Germinal center (tissue), 1 donor: Measurements from ENCODE around the gene PAQR5.
"Not testable (repeated sequence)": the region's sequence is repeated elsewhere in the genome, so short reads cannot be mapped to it uniquely, and the experiment has no call there.

Experiments
- DNase-seq: peaks from one replicate; pipeline ENCODE4 v3.0.0; 2012; ENCODE audit warnings: mixed read lengths, low spot score

PAQR5 gene

DNA sequence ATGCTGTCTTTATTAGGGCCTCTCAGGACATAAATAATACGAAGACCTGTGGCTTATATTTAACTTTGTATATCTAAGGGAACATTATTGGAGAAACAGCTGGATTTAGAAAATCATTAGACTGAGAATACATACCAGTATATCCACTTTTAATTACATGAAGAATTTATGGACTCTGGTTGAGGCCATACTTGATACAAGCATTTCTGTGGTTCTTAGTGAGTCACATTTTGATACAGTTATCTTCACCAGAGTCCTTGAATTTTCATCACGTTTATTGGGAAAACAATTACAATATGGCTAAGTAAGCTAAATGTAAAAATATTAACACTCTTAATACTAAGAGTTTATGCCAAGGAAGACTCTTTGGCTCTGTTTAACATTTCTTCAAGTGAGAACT, 125.3 kb downstream of the PAQR5 start:
- DNase-seq: no peak

DNA sequence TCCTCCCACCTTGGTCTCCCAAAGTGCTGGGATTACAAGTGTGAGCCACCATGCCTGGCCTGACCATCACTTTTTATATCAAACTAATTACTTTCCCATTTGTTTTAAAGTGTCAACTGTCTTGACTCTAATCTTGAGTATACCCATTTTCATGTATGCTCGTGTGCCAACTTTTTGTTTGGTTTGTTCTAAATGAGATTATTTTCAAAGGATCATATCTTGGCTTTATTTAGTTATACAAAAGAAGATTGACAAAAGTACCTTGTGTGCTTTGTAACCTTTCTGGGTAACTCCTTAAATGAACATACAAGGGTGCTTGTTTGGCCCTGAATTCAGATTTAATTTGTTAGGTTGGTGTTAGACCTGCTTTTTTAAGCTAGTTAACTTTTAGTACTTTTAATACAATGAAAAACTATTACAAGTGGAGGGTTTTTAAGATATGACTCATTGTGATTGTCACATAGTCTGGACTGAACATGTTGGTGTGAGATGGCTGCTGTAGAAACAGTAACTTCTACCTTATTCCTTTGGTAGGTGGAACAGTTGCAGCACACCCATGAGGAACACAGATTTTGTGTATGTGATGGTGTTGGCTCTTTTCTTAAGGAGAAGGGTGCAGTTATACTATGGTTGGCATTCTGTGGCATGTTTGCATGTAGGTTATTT, 126.2 kb downstream of the PAQR5 start:
- DNase-seq: no peak

DNA sequence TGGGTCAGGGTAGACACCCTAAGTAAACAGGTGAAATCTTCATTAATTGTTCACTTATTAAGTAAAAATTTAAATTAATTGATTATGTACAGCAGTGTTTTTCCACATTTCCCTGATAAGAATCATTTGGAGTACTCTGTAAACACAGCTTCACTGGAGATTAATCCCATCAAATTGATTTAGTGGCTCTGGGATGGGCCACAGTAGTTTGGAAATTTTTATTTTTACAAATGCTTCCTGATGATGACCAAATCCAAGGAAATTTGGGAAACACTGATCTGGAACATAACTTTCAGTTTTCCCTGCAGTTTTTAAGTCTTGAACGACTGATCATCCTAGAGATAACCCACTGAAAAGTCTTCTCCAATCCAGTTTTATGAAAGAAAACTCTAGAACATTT, 135.1 kb downstream of the PAQR5 start:
- no peak for DNase-seq

DNA sequence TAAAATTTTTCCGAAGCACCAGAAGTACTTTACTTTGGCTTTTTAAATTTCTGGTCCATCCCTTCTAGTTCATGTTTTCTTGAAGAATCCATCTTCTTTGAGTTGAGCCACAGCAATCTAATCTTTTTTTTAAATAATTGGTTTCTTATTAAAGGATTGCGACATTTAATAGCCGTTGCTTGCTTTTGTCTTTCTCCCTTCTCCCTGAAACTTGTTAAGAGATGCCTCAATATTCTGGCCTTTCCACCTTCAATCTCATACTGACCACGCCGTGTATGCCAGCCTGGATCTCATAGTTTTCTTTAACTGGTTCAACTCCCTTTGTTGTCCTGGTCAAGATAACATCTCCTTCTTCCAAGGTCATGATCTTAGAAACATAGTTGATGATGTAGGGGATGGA, 135.5 kb downstream of the PAQR5 start:
- DNase-seq: no peak

DNA sequence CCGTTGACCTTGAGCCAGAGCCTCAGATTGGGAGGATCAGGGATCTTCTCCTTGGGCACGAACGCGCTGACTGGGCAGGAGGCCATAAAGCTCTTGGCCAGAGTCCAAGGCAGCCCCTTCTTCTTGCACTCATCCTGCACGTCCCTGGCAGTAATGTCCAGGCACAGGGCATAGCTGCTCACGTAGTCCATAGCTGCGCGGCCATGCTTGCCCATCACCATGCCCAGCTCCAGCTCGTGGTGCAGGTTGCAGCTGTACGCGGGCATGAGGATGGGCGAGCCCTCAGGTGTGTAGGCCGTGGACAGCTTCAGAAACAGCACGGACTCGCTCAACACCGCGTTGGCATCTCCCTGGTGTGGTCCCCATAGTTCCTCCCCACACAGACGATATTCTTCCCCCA, 136.0 kb downstream of the PAQR5 start:
- no peak for DNase-seq

DNA sequence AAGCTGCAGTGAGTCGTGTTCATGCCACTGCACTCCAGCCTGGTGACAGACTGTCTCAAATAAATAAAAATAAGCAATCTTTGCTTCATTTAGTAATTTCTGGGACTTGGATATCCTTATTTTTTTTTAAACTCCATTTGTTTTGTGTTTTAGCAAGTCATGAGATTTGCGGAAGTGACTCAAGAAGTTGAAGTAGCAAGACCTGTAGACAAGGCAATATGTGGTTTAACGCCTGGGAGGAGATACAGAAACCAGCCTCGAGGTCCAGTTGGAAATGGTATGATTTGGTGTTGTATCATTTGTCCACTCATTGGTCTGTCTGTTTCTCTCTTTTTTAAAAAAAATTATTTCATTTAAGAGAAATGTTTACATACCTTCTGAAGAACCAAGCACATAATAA, 137.3 kb downstream of the PAQR5 start:
- DNase-seq: no peak

DNA sequence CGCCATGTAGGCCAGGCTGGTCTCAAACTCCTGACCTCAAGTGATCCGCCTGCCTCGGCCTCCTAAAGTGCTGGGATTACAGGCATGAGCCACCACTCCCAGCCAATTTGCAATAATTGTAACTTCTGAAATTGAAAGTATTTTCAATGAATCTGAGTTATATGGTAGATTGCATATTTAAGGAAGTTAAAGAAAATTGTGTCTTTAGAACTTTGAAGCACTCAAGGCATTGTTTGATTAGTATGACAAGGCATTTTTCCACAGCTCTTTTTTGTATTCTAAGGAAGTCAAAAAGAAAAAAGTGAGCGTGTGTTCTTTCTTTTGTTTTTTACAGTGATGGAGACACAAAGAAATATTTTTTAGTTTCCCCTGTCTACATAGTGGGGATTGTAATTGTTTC, 138.2 kb downstream of the PAQR5 start:
- no peak for DNase-seq

DNA sequence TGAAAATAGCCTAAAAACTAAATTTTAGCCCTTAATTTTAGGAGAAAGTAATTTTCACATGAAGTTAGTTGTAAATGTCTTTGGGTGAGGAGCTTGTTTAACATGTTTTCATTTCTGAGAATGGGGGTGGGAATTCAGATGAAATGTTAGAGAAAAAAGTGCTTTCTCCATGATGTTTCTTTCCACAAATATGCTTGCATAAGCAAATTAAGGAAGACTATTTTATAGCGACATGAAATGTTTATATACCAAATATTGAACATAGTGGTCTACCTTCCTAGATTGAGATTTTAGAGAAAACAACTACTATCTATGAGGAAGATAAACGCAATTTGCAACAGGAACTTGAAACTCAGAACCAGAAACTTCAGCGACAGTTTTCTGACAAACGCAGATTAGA, 140.9 kb downstream of the PAQR5 start:
- DNase-seq: no peak

DNA sequence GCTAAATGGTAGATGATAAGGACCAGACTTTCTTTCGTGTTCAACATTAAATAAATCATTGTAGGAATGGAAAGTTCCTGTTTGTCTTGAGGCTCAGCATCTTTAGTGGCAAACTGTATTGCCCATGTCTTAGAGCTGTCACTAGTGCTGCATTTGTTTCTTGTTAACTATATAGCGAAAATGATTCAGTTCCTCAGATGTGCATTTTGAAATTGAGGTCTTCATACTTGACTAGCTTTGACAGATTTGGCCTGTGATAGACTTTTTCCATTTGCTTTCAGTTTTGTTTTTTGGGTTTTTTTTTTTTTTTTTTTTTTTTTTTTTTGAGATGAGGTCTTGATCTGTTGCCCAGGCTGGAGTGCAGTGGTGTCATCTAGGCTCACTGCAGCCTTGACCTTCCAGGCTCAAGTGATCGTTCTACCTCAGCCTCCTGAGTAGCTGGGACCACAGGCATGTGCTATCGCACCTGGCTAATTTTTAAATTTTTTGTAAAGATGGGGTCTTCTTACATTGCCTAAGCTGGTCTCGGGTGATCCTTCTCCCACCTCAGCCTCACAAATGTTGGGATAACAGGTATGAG, 144.4 kb downstream of the PAQR5 start:
- DNase-seq: no peak

DNA sequence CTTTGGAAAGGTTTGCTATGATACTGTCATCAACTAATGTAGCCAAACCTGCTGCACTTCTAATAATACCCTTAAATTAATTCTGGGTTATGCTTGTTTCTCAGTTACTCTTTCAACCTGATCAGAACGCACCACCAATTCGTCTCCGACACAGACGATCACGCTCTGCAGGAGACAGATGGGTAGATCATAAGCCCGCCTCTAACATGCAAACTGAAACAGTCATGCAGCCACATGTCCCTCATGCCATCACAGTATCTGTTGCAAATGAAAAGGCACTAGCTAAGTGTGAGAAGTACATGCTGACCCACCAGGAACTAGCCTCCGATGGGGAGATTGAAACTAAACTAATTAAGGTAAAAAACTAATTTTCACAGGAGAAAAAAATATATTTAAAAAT, 146.0 kb downstream of the PAQR5 start:
- DNase-seq: no peak

DNA sequence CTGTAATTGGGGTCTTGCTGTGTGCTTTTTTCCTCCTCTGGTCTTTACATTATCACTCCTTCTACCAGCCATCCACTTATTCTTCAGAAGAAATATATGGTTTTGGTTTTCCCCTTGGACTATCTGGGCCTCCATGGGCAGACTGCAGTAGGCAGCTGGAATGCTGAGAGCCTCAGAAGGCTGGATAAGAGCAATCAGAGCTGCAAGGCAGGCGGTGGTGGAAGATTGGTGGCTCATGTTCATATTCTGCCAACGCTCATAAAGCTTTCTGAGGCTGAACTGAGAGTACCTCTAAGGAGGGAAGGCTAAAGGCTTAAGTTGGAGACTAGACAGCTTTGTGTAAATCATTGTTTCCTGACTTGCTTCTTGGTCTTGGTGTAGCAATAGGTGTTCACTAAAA, 148.2 kb downstream of the PAQR5 start:
- no peak for DNase-seq

DNA sequence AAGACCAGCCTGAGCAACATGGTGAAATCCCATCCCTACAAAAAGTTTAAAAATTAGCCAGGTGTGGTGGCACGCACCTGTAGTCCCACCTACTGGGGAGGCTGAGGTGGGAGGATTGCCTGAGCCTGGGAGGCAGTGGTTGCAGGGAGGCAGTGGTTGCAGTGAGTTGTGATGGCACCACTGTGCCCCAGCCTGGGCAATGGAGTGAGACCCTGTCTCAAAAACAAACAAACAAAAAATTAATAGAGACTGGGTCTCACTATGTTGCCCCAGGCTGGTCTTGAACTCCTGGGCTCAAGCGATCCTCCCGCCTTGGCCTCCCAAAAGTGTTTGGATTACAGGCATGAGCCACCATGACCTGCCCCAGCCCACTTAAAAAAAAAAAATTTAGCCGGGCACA, 151.5 kb downstream of the PAQR5 start:
- not testable (repeated sequence) for DNase-seq

DNA sequence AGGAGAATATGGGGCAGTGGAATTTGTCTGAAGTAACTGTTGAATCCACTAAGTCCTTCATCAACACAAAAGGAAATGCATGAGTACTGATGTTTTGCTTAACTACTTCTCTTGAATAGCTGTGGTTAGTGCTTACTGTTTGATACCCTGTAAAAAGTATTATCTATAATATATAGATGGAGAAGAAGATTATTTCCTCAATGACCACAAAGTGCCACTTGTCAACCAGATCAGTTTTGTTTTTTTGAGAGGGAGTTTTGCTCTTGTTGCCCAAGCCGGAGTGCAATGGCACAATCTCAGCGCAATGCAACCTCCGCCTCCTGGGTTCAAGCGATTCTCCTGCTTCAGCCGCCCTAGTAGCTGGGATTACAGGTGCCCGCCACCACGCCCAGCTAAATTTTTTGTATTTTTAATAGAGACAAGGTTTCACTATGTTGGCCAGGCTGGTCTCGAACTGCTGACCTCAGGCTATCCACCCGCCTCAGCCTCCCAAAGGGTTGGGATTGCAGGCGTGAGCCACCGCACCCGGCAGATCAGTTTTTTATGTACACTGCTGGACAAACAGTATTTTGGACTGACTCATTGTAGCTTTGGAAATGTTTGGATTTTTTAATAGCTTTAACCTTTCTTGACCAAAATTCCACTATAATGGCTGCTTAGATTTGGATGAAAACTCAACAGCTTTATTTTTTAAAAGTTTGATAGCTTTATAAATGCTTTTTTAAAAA, 152.4 kb downstream of the PAQR5 start:
- no peak for DNase-seq

DNA sequence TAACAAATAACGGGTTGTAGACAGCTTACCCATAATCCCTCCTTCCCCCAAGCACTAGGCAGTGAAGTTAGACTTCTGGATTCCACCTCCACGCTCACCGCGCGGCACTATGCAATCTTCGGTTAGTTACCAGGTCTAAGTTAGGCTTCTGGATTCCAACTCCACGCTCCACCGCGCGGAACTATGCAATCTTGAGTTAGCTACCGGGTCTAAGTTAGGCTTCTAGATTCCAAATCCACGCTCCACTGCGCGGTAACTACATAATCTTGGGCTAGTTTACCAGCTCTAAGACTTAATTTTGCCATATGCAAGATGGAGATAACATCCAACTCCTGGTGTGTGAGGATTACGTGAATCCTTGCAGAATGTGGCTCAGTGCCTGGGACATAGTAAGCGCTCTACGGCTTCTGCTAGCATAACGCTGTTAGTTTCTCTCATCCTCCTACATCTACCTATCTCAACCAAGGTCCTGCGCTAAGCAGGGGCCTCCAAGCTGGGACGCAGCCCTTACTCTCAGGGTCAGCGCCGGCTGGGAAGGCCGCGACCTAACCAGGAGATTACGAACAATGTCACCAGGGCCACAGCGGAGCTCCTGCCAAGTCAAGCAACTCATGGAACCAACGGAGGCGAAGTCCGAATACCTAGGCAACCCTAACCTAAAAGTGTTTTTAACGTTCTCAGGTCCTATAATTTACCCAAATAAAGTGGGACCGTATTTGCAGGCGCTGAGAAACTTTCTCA, 153.4 kb downstream of the PAQR5 start:
- DNase-seq: peak; percentile 37

DNA sequence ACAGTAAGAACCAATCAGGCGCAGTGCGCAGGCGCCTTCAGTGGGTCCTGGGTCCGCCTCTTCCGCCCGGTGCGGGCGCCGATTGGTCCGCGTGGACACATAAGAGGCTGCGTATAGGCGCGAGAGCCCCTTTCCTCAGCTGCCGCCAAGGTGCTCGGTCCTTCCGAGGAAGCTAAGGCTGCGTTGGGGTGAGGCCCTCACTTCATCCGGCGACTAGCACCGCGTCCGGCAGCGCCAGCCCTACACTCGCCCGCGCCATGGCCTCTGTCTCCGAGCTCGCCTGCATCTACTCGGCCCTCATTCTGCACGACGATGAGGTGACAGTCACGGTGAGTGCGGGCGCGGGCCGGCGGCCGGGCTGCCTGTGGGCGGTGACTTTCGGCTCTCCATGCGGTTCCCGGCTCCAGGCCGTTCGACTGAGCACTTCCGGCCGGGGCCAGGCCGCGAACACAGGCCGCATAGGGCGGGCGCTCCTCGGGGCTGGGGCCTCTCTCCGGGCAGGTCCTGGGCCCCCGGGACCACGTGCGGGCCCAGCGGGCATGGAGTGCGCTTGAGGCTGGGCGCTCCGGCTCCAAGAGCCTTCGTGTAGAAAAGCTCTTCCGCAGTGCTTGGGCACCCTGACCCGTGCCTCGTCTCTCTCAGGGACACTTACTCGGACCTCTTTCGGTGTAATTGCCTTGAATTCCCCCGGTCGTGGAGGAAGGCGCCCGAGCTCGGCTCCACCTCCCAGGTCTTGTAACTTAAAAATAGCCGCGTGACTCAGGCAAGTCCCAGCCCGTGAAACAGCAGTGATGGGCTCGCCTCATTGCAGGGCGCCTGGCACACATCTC, 154.2 kb downstream of the PAQR5 start, which contains the start of gene RPLP1:
Gene RPLP1, plus strand, starts transcription at position 127 of the 830 bp plus-strand sequence. Its CDS starts 131 bp downstream, at position 258.
- DNase-seq: peak; percentile 96

DNA sequence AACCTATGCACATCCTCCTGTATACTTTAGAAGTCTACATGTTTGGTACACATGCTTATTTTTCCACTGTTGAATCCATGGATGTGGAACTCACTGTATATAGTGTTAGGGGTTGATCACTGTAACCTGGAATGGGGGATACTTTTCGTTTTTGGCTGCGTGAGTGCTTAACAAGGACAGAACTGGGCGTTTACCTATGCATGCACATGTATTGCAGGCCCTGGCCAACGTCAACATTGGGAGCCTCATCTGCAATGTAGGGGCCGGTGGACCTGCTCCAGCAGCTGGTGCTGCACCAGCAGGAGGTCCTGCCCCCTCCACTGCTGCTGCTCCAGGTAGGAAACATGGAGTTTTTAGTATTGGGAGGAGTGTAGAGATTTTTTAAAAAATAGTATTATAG, 156.2 kb downstream of the PAQR5 start:
- DNase-seq: no peak

DNA sequence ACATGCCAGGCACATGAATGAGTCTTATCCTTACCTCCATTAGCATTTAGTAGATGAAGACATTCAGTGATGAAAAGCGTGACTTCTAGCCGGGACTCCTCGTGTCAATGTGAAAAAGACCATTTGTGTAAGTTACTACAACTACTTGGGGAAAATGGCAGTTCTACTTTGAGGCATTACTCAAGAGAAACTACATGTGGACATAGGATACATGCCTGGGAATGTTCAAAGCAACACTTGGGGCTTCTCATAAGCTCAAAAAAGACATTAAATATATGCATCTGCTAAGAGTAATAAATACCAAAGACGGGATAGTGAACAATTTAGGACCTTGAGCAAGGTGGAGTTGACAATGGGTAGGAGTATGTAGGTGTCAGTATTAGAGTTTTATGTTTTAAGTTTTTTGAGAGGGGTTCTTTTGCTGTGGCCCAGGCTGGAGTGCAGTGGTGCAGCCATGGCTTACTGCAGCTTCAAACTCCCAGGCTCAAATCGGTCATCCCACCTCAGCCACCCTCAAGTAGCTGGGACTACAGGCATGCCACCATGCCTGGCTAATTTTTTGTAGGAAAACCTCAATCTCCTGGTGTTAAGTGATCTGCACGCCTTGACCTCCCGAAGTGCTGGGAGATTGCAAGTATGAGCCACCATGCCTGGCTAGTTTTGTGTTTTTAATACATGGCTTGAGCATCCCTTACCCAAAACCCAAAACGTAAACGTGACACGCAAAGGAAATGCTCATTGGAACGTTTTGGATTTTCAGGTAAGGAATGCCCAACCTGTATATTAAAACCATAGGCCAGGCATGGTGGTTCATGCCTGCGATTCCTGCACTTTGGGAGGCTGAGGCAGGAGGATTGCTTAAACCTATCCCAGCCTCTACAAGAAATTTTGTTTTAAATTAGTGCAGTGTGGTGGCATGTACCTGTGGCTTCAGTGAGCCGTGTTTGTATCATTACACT, 157.8 kb downstream of the PAQR5 start:
- DNase-seq: no peak
